Gastrocnemius medialis (tissue), 4 donors: ENCODE results near the gene VASN.

Experiments
- POLR2A ChIP-seq, 2 donors: fragments of 450-650 bp; IDR thresholded peaks; one replicate each; pipeline ENCODE4 v1.6.1; 2017; ENCODE audit warnings: antibody characterized with exemption in 2 of 2, mild to moderate bottlenecking in 2 of 2, moderate library complexity in 2 of 2
- TF ChIP-seq, protein P1 (sequence below), 5 experiments: fragments of 450-650 bp in 3 of 5; fragments of 200-600 bp in 2 of 5; sonication (generic) in 2 of 5; IDR thresholded peaks in 4 of 5; conservative IDR thresholded peaks in 1 of 5; 1 replicate in 4 of 5; 2 replicates in 1 of 5; pipeline ENCODE4 v1.5.1; 2016 to 2019; ENCODE audit warnings: antibody characterized with exemption in 5 of 5, mild to moderate bottlenecking in 3 of 5, moderate library complexity in 3 of 5

DNA sequence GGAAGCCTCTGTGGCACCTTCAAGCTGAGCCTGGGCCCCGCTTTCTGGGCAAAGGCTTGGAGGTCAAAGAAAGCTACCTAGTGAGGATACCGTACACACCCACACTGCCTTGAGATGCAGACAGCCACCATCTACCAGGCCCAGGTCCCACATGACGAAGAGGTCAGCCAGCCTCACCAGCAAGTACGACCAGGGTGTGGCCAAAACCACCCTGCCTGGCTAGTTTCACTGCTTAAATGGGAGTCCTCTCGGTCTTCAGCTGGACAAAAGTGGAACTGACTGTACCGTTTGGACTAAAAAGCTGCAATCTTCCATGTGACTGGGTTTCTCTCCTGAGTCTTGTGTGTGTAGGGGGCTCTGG, 21.6 kb downstream of the VASN start:
- TF ChIP-seq, protein P1, sequence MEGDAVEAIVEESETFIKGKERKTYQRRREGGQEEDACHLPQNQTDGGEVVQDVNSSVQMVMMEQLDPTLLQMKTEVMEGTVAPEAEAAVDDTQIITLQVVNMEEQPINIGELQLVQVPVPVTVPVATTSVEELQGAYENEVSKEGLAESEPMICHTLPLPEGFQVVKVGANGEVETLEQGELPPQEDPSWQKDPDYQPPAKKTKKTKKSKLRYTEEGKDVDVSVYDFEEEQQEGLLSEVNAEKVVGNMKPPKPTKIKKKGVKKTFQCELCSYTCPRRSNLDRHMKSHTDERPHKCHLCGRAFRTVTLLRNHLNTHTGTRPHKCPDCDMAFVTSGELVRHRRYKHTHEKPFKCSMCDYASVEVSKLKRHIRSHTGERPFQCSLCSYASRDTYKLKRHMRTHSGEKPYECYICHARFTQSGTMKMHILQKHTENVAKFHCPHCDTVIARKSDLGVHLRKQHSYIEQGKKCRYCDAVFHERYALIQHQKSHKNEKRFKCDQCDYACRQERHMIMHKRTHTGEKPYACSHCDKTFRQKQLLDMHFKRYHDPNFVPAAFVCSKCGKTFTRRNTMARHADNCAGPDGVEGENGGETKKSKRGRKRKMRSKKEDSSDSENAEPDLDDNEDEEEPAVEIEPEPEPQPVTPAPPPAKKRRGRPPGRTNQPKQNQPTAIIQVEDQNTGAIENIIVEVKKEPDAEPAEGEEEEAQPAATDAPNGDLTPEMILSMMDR (IDR thresholded peaks at IDR 0.05 in 4 of 5, conservative IDR thresholded peaks at IDR 0.05 in 1 of 5), result no peak
- no peak for TF ChIP-seq POLR2A (IDR thresholded peaks at IDR 0.05)
